ENCODE data around the gene RNF187.
"Not testable (repeated sequence)": the region's sequence is repeated elsewhere in the genome, so short reads cannot be mapped to it uniquely, and the experiment has no call there.

The RNF187 gene

DNA sequence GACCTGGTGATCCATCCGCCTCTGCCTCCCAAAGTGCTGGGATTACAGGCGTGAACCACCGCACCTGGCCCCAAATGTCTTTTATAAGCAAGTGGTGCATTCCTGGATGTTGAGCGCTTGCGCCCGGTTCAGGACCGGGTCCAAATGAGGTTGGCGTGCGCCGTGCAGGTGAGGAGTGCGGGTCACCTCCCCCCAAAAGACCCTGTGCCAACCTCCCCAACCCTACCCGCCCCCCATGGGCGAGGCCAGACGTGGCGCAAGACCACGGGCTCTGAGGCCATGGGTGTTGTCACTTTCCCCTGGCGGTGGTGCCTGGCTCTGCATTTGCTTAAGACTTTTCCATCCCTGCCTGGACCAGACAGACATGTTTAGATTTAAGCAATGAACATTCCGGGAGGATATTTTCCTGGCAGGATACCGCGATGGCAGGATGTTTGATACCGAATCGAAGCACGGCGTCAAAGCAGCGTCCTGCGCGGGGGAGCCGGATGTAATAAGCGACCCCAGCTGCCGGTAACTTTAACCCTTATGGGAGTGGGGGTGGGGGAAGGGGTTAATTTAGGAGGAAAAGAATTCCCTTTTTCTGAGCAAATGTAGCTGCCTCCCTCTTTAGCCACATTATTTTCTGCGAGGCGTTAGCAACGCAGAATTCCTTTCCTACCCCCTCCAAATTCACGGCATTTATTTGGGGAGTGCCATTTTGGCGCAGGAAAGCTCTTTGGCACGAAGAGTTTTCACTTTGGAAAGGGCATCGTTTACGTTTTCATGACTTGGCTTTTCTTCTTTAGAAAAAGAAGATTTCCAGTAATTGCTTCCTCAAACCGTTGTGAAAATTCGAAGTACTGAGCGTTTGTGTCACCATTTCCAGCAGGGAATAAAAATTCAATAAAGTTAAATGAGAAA lies 27.8 kb upstream of the RNF187 start:
- peak; percentile 40 to 54 for DNase-seq (ENCODE audit: low read depth in 2 of 2)

GRCh38 chr1:228460821-228461220 lies 26.4 kb upstream of the RNF187 start:
- DNase-seq (ENCODE audit: low read depth in 2 of 2) = no peak

GRCh38 chr1:228462560-228462959 lies 24.6 kb upstream of the RNF187 start:
- no peak for DNase-seq (ENCODE audit: low read depth in 2 of 2)

DNA sequence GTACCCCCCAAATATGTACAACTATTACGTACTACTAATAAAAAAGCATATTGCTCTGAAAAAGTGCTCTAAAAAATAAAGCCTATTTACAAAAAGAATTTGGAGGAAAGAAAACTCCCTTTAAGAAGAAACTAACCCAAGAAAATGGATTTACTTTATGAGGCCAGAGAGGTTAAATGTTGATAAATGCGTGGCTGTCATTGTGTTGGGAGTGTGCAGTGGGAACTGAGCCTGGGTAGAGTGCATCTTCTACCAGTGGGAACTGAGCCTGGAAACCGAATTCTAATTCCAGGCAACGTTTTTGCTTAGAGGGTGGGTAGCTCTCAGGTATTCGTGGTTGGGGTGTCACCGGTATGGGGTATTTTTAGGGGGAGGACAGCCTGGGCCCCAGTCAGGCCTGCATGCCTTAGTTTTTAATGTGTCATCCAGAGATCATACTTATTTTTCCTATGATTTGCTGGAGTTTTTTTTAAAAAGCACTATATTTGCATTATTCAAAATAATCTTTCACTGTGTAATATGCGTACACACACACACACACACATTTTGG lies 24.1 kb upstream of the RNF187 start:
- DNase-seq (ENCODE audit: low read depth in 2 of 2) = no peak

DNA sequence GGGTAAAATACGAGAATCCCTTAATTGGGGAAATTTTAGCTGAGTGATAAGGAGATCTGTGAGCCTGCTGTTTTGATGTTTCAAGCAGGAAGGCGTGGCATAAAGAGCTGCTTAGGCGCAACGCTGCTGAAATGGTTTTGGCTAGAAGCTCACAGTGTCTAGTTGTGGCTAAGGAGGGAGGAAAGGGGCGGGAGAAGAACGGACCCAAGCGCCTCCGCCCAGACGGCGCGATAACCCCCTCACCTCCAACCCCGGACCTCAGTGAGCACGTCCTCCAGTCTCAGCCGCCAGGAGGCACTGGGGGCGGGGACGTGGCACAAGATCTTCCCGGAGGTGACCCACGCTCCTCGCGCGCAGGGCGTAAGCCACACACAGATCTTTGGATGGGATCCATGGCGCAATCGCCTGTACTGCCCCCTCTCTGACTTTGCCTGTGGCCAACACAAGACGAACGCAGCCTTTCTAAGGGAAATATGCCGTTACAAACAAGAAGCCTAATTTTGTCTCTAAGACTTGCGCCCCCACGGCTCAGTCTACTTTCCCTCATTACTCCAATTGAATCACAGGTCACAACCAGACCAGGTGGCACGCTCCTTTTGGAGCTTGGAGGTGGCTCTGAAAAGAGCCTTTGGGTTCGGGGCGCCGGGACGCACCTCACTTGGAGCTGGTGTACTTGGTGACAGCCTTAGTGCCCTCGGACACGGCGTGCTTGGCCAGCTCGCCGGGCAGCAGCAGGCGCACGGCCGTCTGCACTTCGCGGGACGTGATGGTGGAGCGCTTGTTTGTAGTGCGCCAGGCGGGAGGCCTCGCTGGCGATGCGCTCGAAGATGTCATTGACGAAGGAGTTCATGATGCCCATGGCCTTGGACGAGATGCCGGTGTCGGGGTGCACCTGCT lies 23.4 kb upstream of the RNF187 start:
- no peak for DNase-seq (ENCODE audit: low read depth in 2 of 2)

DNA sequence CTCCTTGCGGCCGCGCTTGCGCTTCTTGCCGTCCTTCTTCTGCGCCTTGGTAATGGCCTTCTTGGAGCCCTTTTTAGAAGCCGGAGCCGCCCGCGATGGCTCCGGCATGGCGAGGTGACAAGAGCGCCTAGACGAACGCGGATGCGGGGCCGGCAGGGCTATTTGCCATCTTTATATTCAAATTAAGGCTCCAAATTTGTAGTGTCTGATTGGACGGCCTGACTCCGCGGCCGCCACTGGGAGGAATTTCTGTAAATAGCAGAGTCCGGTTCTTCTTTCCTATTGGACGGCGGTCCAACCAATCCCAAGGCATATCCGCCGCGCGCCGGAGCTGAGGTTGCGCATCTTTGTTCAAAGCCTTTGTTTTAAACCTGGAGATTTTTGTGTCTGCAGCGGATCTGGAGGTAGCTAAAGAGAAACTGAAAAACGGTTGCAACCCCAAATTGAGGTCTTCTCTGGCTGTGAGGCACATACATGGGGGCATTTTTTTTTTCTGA lies 22.6 kb upstream of the RNF187 start:
- DNase-seq (ENCODE audit: low read depth in 2 of 2) = peak; percentile 47 to 57

- no peak for DNase-seq (ENCODE audit: low read depth in 2 of 2)
These were observed 22.0 kb upstream of the RNF187 start for GRCh38 chr1:228465141-228465540.

- no peak for DNase-seq (ENCODE audit: low read depth in 2 of 2)
These were observed 21.5 kb upstream of the RNF187 start for GRCh38 chr1:228465571-228466146.

GRCh38 chr1:228468188-228468587 lies 19.0 kb upstream of the RNF187 start:
- not testable (repeated sequence) for DNase-seq (ENCODE audit: low read depth in 2 of 2)

DNA sequence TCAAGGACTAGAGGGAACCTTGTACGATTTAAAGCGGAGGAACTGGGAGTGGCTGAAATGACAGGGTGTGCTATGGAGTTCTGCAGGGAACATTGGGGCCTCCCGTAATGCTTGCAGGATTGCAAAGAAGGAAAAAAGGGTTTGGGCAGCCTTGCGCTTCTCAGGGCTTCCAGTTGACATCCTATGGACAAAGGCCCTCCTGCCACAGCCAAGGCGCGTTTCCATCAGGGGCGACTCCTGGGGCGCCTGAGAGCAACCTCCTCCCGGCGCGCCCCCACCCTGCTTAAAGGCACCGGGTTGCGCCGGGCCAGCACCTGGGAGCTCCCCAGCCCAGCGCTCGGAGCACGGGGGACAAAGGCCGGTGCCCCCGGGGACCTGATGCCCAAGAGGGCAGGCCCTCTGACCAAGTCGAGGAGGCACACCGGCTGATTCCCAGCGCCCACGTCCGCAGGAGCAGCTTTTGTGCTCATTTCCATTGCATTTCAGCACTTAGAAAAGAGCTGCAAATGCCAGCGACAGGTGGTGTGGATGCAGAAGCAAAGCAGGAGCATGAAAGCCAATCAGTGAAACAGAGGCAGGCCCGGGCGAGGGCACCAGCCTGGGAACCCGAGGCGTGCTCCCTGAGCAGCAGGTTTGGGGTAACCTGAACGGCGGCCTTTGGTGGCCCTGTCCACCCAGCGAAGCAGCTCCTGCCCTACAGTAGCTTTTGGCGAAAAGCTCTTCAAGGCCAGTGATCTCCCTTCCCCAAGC lies 17.6 kb upstream of the RNF187 start:
- no peak for DNase-seq (ENCODE audit: low read depth in 2 of 2)

DNA sequence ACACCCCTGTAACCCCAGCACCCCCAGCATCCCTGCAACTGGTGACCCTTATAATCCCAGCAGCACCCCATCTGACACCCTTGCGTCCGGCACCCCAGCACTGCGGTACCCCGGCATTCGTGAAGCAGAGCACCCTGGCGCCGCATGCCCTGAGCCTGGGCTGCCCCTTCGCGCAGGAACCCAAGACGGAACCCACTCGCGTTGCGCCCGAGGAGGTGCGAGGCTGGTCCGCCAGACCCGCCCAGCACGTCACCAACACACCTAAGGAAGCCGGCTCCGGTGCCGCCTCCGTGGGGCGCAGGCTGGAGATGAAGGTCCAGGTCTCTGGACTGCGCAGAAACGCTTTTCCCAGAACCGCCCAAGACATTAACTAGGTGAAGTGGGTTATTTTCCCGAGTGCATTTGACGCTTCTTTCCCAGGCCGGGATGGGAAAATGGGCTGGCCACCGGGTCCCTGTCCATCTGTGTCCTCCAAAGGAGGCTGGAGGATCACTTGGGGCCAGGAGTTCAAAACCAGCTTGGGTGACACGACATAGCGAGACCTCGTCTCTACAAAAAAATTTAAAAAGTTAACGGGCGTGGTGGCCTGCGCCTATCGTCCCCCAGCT lies 15.9 kb upstream of the RNF187 start:
- no peak for DNase-seq (ENCODE audit: low read depth in 2 of 2)

- DNase-seq (ENCODE audit: low read depth in 2 of 2) = no peak
These were observed 15.3 kb upstream of the RNF187 start for GRCh38 chr1:228471762-228472398.

- no peak for DNase-seq (ENCODE audit: low read depth in 2 of 2)
These were observed 14.5 kb upstream of the RNF187 start for GRCh38 chr1:228472655-228473054.

DNA sequence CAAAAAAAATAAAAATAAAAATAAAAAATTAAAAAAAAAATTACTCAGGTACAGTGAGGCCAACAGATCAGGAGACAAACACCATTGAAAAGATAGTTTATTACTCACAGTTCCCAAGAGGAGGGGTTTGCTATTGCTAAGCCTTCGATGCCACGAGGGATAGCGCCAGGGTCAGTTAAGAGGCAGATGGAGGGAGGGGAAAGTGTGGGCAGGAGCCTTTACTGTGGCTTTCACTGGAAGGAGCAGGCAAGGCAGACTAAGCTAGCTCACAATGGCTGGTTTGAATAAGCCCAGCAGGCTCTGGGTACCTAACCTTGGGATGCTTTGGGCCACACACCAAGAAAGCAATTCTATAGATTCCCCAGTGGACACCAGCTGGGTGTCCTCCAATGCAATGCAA lies 12.7 kb upstream of the RNF187 start:
- DNase-seq (ENCODE audit: low read depth in 2 of 2) = no peak

DNA sequence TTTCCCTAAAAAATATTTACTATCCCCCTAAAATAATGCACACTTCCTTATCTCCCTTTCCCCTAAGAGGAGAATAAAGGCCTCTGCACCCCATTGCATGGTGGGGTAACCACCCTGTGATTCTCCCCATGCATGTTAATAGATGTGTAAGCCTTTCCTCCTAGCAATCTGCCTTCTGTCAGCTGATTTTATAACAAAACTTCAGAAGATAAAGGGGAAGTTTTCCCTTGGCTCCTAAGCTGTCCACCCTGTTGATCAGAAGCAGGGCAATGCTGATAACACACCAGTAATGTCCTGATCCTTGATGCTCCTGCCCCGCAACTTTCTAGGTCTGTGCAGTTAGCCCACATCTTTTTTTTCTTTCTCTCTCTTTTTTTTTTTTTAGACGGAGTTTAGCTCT lies 11.4 kb upstream of the RNF187 start:
- no peak for DNase-seq (ENCODE audit: low read depth in 2 of 2)

DNA sequence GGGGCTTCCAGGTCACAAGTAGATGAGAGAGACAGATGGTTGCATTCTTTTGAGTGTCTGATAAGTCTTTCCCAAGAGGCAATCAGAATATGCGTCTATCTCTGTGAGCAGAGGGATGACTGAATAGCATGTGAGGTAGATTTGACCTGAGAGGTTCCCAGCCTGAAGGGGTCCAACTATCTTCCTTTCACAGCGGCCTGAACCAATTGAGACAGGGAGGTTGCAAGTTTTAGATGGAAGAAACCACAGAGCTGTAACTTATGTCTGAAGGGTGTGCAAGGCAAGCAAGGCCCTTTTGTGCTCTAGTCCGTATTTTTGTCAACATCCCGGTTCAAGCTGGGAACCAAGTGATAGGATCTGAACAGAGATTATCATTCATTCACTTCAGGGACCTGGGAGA lies 9.9 kb upstream of the RNF187 start:
- DNase-seq (ENCODE audit: low read depth in 2 of 2) = no peak

DNA sequence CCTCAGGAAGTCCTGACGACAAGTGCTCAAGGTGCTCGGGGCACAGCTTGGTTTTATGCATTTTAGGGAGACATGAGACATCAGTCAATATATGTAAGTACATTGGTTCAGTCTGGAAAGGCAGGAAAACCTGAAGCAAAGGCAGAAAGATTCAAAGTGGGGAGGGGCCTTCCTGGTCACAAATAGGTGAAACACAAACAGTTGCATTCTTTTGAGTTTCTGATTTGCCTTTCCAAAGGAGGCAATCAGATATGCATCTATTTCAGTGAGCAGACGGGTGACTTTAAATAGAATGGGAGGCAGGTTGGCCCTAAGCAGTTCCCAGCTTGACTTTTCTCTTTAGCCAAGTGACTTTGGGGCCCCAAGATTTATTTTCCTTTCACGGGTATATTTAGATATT lies 8.9 kb upstream of the RNF187 start:
- no peak for DNase-seq (ENCODE audit: low read depth in 2 of 2)

DNA sequence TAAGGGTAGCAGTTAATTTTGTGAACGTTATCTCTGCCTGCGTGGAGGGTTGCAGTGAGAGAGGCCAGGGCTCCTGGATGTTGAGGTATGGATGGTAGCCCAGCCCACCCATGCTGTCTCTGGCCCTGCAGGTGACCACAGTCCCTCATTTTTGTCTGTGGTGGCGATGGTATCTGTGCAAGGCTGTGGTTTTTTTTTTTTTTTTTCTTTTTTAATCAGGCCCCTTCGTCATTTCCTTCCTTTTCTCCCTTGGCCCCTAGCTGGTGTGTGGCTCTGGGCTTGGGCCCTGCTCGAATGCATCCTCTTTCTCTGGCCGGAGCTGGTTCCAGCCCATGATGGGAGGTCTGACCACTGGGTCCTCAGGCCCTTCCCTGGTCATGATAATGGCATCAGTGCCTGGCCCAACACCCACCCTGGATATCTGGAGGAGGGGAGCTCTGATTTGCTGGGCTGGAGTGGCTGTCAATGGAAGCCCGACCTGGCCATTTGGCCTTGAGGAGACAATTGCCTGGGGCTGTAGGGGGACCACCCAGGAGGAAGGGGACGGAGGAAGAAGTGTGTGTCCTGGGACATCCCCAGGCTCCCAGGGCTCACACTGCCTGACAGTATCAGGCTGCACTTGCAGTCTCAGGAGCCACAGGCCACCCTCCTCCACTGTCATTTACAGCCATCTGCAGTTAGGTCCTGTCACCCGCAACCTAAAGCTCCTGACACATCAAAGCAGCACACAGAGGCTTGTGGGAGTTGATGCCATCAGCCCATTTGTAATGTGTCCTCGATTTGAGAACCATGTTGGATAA lies 8.1 kb upstream of the RNF187 start:
- DNase-seq (ENCODE audit: low read depth in 2 of 2) = no peak

GRCh38 chr1:228483789-228484188 lies 3.4 kb upstream of the RNF187 start:
- DNase-seq (ENCODE audit: low read depth in 2 of 2) = no peak

All from fibroblast of skin of left quadriceps (primary cell).